MM.1S (cell line): ENCODE results near the gene MRPL38.

Source experiments
- EZH2 ChIP-seq: fragments of 300-600 bp; sonication (generic); optimal IDR thresholded peaks from 2 replicates; pipeline ENCODE3; 2017; ENCODE audit warnings: low read depth, mild to moderate bottlenecking, antibody characterized with exemption, low read length, mixed read lengths
- EZH2phosphoT487 ChIP-seq: fragments of 300-600 bp; sonication (generic); IDR thresholded peaks from 2 replicates; pipeline ENCODE4 v1.6.1; 2018; ENCODE audit warnings: antibody characterized with exemption, low read length
- TF ChIP-seq, protein P1 (sequence below): fragments of 300-600 bp; sonication (generic); IDR thresholded peaks from 2 replicates; pipeline ENCODE4 v1.5.1; 2016; ENCODE audit warnings: antibody characterized with exemption, low read length, mixed read lengths

DNA sequence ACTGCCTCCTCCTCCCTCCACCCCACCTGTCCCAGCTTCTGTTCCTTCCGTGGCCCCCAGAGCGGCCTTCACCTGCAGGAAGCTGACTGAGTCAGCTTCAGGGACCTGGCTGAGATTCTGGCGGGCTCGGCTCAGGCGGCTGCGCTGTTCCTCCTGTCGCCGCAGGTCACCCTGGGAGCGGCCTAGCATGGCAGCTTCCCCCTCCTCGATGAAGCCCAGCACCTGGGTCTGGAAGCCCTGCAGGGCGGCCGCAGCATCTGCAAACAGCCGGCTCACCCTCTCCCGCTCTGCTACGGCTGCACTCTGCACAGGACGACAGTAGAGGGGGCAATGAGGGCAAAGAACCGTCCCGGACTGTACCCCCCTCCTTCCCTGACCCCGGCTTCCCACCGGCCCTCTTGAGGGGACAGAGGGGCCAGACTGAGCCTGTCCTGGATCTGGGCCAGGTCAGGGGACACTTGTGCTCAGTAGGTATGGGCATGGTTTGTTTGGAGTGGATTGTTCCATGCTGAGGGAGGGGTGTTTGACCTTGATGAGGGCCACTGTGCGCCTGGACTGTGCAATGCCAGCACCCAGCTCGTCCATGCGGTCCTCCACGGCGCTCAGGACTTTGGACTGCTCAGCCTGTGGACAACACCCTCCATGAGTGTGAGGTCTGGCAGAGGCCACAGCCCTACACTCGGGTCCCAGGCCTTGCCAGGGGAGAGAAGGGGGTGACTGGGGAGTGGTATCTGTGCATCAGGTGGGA lies 28.3 kb downstream of the MRPL38 start:
- TF ChIP-seq, protein P1, sequence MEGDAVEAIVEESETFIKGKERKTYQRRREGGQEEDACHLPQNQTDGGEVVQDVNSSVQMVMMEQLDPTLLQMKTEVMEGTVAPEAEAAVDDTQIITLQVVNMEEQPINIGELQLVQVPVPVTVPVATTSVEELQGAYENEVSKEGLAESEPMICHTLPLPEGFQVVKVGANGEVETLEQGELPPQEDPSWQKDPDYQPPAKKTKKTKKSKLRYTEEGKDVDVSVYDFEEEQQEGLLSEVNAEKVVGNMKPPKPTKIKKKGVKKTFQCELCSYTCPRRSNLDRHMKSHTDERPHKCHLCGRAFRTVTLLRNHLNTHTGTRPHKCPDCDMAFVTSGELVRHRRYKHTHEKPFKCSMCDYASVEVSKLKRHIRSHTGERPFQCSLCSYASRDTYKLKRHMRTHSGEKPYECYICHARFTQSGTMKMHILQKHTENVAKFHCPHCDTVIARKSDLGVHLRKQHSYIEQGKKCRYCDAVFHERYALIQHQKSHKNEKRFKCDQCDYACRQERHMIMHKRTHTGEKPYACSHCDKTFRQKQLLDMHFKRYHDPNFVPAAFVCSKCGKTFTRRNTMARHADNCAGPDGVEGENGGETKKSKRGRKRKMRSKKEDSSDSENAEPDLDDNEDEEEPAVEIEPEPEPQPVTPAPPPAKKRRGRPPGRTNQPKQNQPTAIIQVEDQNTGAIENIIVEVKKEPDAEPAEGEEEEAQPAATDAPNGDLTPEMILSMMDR: peak; percentile 50
- TF ChIP-seq EZH2phosphoT487 (no peak), EZH2 (no peak)
